Naive thymus-derived CD4-positive, alpha-beta T cell (primary cell): ENCODE data around the gene RINL. TPM values are rescaled to one million over a fixed set of nuclear protein-coding genes. Genes with fewer than 3 reads are reported as not detected.

Source experiments
- ATAC-seq: fragments of 150-1000 bp; cut with Tn5 transposase; 2 replicates; pipeline ENCODE4 v1.10.0; 2021; ENCODE audit warnings: mild to moderate bottlenecking, moderate library complexity
- CTCF ChIA-PET: fragments of 350-600 bp; sonication (Branson Sonifier 250); formaldehyde crosslinking; loops from one replicate; lab custom pipeline; 2021; ENCODE audit warnings: antibody characterized with exemption; lab: Charles Lee
- POLR2A ChIA-PET: fragments of 350-600 bp; sonication (Branson Sonifier 250); formaldehyde crosslinking; loops from one replicate; lab custom pipeline; 2021; ENCODE audit warnings: antibody characterized with exemption, inconsistent platforms; lab: Charles Lee
- DNase-seq, 9 donors: peaks; one replicate each; pipeline versions ENCODE4 v3.0.0 to v3.0.0-alpha.2; 2020 to 2022; ENCODE audit warnings: mixed read lengths in 1 of 9
- H3K27ac ChIP-seq: one replicate; pipeline ENCODE4 v1.7.0; 2013; ENCODE audit warnings: mild to moderate bottlenecking, low read depth, low read length, moderate library complexity
- H3K27me3 ChIP-seq, 2 donors: one replicate each; pipeline ENCODE4 v1.7.0; 2013; ENCODE audit warnings: low read length in 2 of 2, mild to moderate bottlenecking in 2 of 2, moderate library complexity in 2 of 2; ENCODE audit not compliant: control insufficient read depth in 2 of 2, insufficient read depth in 2 of 2
- H3K36me3 ChIP-seq, 3 experiments: 1 replicate in 2 of 3; 2 replicates in 1 of 3; pipeline ENCODE4 v1.7.0; 2013; ENCODE audit warnings: low read length in 3 of 3, mild to moderate bottlenecking in 3 of 3, moderate library complexity in 1 of 3; ENCODE audit not compliant: insufficient read depth in 3 of 3, control insufficient read depth in 2 of 3
- H3K4me1 ChIP-seq, 2 donors: one replicate each; pipeline ENCODE4 v1.7.0; 2013; ENCODE audit warnings: low read length in 2 of 2, mild to moderate bottlenecking in 2 of 2, moderate library complexity in 1 of 2; ENCODE audit not compliant: control insufficient read depth in 2 of 2, insufficient read depth in 2 of 2
- H3K4me3 ChIP-seq: 2 replicates; pipeline ENCODE4 v1.7.0; 2013; ENCODE audit warnings: mild to moderate bottlenecking, low read length
- H3K9me3 ChIP-seq, 3 experiments: 1 replicate in 2 of 3; 2 replicates in 1 of 3; pipeline ENCODE4 v1.7.0; 2013; ENCODE audit warnings: low read length in 3 of 3; ENCODE audit not compliant: control insufficient read depth in 2 of 3
- H3K27ac Mint-ChIP-seq, 9 donors: one replicate each; pipeline ENCODE4 v1.8.0; 2020 to 2022; ENCODE audit warnings: mixed read lengths in 9 of 9, mild to moderate bottlenecking in 8 of 9, moderate library complexity in 5 of 9, inconsistent platforms in 2 of 9
- H3K27me3 Mint-ChIP-seq, 5 donors: one replicate each; pipeline ENCODE4 v1.8.0; 2021 to 2022; ENCODE audit warnings: mixed read lengths in 5 of 5, mild to moderate bottlenecking in 1 of 5
- H3K36me3 Mint-ChIP-seq, 5 donors: one replicate each; pipeline ENCODE4 v1.8.0; 2020 to 2022; ENCODE audit warnings: mixed read lengths in 5 of 5, mild to moderate bottlenecking in 3 of 5, inconsistent platforms in 1 of 5
- H3K4me1 Mint-ChIP-seq, 7 donors: one replicate each; pipeline ENCODE4 v1.8.0; 2020 to 2022; ENCODE audit warnings: mixed read lengths in 7 of 7, mild to moderate bottlenecking in 3 of 7, inconsistent platforms in 1 of 7
- H3K4me3 Mint-ChIP-seq, 10 donors: one replicate each; pipeline ENCODE4 v1.8.0; 2020 to 2022; ENCODE audit warnings: mild to moderate bottlenecking in 10 of 10, mixed read lengths in 10 of 10, moderate library complexity in 6 of 10, inconsistent platforms in 2 of 10
- H3K9me3 Mint-ChIP-seq, 11 donors: one replicate each; pipeline ENCODE4 v1.8.0; 2020 to 2022; ENCODE audit warnings: mixed read lengths in 11 of 11, mild to moderate bottlenecking in 4 of 11, inconsistent platforms in 1 of 11, moderate library complexity in 1 of 11
- intact Hi-C, 2 donors: fragments of 100-400 bp; cut with micrococcal nuclease; formaldehyde crosslinking; loops; one replicate each; pipeline ENCODE4 v1.15.1; 2023
- polyA plus RNA-seq, 2 donors: library from polyadenylated mRNA; unstranded; fragments of 300-500 nt; fragmentation: Illumina TruSeq; gene quantifications; one replicate each; pipeline ENCODE4 v1.2.3, GENCODE V29; 2021
- total RNA-seq, 6 experiments: library from RNA in 5 of 6; stranded (reverse) in 5 of 6; gene quantifications; 1 replicate in 5 of 6; 2 replicates in 1 of 6; pipeline ENCODE4 v1.2.3 and lab custom pipeline; 2021 to 2026

RINL gene
- total and polyA plus RNA-seq, 7 experiments from 2014 or later: 32.8 to 75.9 (median 49.5) TPM

DNA sequence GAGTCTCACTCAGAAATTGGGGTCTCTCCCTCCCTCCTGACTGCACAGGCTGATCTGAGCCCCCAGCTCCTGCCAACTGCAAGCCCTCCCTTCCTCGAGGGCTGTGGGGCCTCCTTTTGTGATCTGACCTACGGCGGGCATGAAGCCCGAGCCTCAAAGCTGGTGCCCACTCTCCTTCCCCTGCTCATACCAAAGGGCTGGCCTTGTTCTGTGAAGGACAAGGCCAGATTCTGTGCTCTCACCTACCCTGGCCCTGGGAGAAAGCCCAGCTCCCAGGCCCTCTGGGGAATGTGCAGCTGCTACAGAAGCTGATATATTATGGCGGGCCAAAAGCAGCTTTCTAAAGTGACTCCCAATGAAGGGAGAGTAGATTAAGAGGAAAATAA is 37.5 kb downstream of the RINL start:
- ATAC-seq (no peak), DNase-seq (no peak)
- peaks cover 7 to 65% (median 57%) of the 10 kb centered on the region in 5 donors for H3K36me3 Mint-ChIP-seq
- peak overlapping the region; percentile 27 to 99 (median 90) for H3K27ac Mint-ChIP-seq
- no peaks in the 10 kb centered on the region for H3K9me3 ChIP-seq
- CTCF ChIA-PET: interaction anchor here (0.6 to 1.1 kb wide), 2 partner anchors 9 to 71 kb away, joined by 3 read pairs; partner anchors contain the start of gene ECH1
- H3K4me3 ChIP-seq: no peak overlapping the region
- no peaks in the 10 kb centered on the region for H3K27me3 ChIP-seq
- H3K4me1 Mint-ChIP-seq: peaks cover 43 to 65% (median 58%) of the 10 kb centered on the region in 7 donors
- POLR2A ChIA-PET: interaction anchor here (0.8 to 2.8 kb wide), 7 partner anchors 9 to 222 kb away, joined by 3 to 29 read pairs (median 5); partner anchors contain the start of genes ECH1, EIF3K, HNRNPL and NFKBIB
- peaks cover 71 to 93% (median 86%) of the 10 kb centered on the region in 3 experiments for H3K36me3 ChIP-seq
- intact Hi-C loops: no loop called here
- no peaks in the 10 kb centered on the region for H3K27me3 Mint-ChIP-seq
- H3K4me3 Mint-ChIP-seq: peak overlapping the region in 6 of 10 donors; percentile 36 to 88 (median 68)
- H3K27ac ChIP-seq: no peak overlapping the region
- peaks cover 37 to 47% of the 10 kb centered on the region in 2 donors for H3K4me1 ChIP-seq
- peaks cover 0 to 17% (median 0%) of the 10 kb centered on the region in 11 donors for H3K9me3 Mint-ChIP-seq

DNA sequence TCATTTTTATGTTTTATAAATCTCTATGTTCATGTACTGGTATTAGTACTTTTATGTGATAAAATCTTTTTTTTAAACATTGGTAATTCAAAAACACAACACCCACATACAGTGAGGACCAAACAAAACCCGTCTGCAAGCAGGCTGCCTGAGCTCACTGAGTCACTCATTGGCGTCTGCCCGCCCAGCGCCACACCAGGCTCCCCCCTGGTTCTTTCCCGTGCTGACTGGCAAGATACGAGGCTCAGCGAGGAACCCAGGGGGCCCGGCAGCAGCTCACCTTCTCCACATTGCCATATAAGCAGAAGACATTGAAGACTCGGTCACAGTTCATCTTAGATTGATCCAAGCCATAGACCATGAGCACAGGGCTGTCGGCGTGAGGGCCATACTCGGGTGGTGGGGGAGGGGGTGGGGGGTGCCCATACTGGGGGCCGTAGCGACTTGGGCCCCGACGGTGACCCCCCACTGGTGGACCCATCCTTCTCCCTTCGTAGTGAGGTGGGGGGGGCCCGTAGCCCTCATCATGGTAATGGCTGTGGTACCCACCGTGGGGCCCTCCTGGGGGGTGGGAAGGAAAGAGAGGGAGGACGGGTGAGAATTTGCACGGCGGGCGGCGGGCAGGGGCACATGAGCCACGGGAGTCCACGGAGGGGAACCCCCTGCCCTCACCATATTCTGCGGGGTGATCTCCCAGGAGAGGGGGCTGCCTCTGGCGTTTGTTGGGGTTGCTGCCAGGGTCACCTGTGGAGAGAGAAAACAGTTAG is 38.1 kb downstream of the RINL start:
- DNase-seq (no peak), ATAC-seq (no peak)
- H3K27me3 ChIP-seq: no peaks in the 10 kb centered on the region
- ChIA-PET POLR2A (interaction anchor here (0.5 to 2.8 kb wide), 8 partner anchors 8 to 837 kb away, joined by 3 to 29 read pairs (median 4); partner anchors contain the start of genes ECH1, EIF3K, HNRNPL and NFKBIB), CTCF (interaction anchor here (1.1 kb wide), 1 partner anchor 8 kb away, joined by 3 read pairs; the partner anchor contains the start of gene ECH1)
- Mint-ChIP-seq H3K27me3 (no peaks in the 10 kb centered on the region), H3K27ac (peak overlapping the region in 5 of 9 donors; percentile 46 to 99 (median 85)), H3K36me3 (peaks cover 4 to 61% (median 55%) of the 10 kb centered on the region in 5 donors), H3K4me3 (peak overlapping the region in 1 of 10 donors; percentile 35), H3K9me3 (peaks cover 0 to 17% (median 0%) of the 10 kb centered on the region in 11 donors), H3K4me1 (peaks cover 38 to 59% (median 53%) of the 10 kb centered on the region in 7 donors)
- H3K9me3 ChIP-seq: no peaks in the 10 kb centered on the region
- no peak overlapping the region for H3K4me3 ChIP-seq
- peaks cover 67 to 91% (median 80%) of the 10 kb centered on the region in 3 experiments for H3K36me3 ChIP-seq
- intact Hi-C loops: no loop called here
- H3K27ac ChIP-seq: no peak overlapping the region
- peaks cover 37 to 43% of the 10 kb centered on the region in 2 donors for H3K4me1 ChIP-seq

DNA sequence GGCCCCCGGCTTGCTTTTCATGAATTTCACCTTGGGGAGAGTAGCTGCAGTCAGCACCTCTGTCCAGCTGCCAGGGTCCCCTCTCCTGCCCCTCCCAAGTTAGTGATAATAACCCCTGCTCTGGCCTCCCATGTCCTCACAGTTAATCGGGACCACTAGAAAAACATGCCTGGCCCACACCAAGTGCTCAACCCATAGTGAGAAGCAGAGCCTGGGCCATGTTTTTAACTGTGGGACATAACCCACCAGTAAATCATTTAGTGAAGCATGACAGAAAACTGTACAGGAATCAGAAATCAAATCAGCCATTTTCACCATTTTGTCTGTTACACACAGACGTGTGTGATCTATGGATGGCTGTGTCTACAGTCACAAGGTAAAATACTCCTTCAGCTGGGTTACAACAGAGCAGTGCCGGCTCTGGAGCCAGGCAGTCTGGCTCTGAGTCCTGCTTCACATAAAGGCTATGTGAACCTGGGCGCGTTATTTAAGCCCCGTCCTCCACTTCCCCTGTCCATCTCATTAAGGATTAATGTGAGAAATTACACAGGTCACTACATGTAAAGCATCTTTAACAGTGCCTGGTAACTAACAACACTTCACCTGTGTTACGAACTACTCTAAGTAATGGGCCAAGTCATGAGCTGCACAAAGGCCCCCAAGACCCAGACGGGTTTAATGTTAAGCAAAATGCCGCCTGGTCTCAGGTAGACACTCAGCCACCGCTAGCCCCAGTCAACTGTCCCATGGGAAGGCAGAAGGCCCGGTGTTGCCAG is 38.9 kb downstream of the RINL start:
- H3K4me3 ChIP-seq: no peak overlapping the region
- intact Hi-C loops: no loop called here
- H3K27ac ChIP-seq: no peak overlapping the region
- peaks cover 0 to 13% (median 0%) of the 10 kb centered on the region in 11 donors for H3K9me3 Mint-ChIP-seq
- H3K27ac Mint-ChIP-seq: peak overlapping the region in 8 of 9 donors; percentile 46 to 76 (median 69)
- peak overlapping the region in 1 of 10 donors; percentile 21 for H3K4me3 Mint-ChIP-seq
- H3K36me3 Mint-ChIP-seq: peaks cover 0 to 56% (median 50%) of the 10 kb centered on the region in 5 donors
- ChIA-PET CTCF (no interaction called here), POLR2A (interaction anchor here (0.5 to 1.7 kb wide), 4 partner anchors 10 to 838 kb away, joined by 3 to 6 read pairs (median 3); no protein-coding TSS in a partner anchor)
- peaks cover 61 to 82% (median 72%) of the 10 kb centered on the region in 3 experiments for H3K36me3 ChIP-seq
- DNase-seq (no peak), ATAC-seq (no peak)
- no peaks in the 10 kb centered on the region for H3K27me3 ChIP-seq
- H3K9me3 ChIP-seq: no peaks in the 10 kb centered on the region
- H3K4me1 Mint-ChIP-seq: peaks cover 32 to 54% (median 46%) of the 10 kb centered on the region in 7 donors
- peaks cover 32 to 38% of the 10 kb centered on the region in 2 donors for H3K4me1 ChIP-seq
- H3K27me3 Mint-ChIP-seq: no peaks in the 10 kb centered on the region

DNA sequence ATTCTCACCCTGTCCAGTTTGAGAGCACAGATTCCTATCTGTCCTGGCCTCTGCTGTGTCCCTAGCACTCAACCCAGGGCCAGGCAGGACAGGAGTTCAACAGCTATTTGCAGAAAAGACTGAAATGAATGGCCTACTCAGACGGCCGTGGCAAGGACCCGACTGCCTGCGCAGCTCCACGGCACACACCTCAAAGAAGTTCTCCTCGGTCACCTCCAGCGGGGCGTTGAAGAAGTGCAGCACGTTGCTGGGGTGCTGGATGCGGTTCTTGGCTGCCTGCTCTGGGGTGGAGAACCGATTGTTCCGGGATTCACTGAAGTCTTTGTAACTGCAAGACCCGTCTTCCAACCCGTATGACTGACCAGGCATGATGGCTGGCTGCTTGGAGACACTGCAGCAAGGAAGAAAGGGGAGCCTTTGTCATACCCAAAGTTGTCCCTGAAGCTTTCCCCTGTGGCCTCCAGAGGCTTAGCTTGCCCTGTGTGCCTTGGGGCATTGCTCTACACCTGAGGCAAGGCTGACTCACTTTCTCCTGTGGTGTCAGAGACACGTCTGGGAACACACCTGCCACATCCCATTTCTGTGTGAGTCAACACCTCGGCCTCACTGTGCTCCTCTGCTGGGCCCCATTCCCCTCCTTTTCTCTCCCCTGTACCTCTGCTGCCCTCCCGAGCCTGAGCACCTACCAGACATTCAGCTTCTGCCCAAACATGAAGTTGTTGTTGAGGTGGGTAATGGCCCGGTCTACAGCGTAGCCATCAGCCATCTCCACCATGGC is 39.7 kb downstream of the RINL start:
- H3K27ac Mint-ChIP-seq: peak overlapping the region in 5 of 9 donors; percentile 46 to 76 (median 71)
- Histone ChIP-seq H3K27ac (no peak overlapping the region), H3K36me3 (peaks cover 54 to 75% (median 64%) of the 10 kb centered on the region in 3 experiments), H3K4me1 (peaks cover 24 to 30% of the 10 kb centered on the region in 2 donors), H3K4me3 (no peak overlapping the region), H3K27me3 (no peaks in the 10 kb centered on the region), H3K9me3 (no peaks in the 10 kb centered on the region)
- CTCF ChIA-PET: interaction anchor here (1.0 to 1.1 kb wide), 2 partner anchors 8 to 37 kb away, joined by 3 to 5 read pairs; no protein-coding TSS in a partner anchor
- no peaks in the 10 kb centered on the region for H3K27me3 Mint-ChIP-seq
- peaks cover 0 to 12% (median 0%) of the 10 kb centered on the region in 11 donors for H3K9me3 Mint-ChIP-seq
- peak in 1 of 9 donors; percentile 41 for DNase-seq
- intact Hi-C loops: no loop called here
- H3K36me3 Mint-ChIP-seq: peaks cover 0 to 48% (median 42%) of the 10 kb centered on the region in 5 donors
- peaks cover 25 to 46% (median 38%) of the 10 kb centered on the region in 7 donors for H3K4me1 Mint-ChIP-seq
- ATAC-seq: no peak
- H3K4me3 Mint-ChIP-seq: peak overlapping the region in 1 of 10 donors; percentile 21
- POLR2A ChIA-PET: interaction anchor here (0.6 to 1.5 kb wide), 7 partner anchors 8 to 524 kb away, joined by 3 to 9 read pairs (median 5); no protein-coding TSS in a partner anchor

DNA sequence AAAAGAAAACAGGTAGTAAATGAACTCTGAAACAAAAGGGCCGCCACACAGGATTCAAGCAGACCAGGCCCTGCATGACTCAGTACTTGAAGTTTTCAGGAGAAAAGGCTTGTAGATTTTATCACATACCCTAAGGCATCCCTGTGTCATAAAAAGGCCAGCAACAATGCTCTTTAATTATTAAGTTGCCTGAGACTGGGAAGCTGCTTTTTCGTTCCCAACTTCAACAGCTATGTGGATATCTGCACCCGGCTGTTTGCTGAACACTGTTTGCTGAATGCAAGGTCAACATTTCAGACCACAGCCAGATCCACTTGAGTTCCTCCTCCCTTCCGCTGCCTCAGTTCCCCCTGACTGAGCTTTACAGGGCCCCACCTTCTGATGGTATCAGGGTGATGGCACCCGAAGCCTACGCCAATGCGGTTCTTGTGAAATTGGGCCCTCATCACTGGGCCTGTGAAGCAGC is 40.4 kb downstream of the RINL start:
- Histone ChIP-seq H3K36me3 (peaks cover 46 to 68% (median 57%) of the 10 kb centered on the region in 3 experiments), H3K4me1 (peaks cover 17 to 23% of the 10 kb centered on the region in 2 donors), H3K27ac (no peak overlapping the region), H3K27me3 (no peaks in the 10 kb centered on the region), H3K4me3 (no peak overlapping the region), H3K9me3 (no peaks in the 10 kb centered on the region)
- peaks cover 0 to 44% (median 37%) of the 10 kb centered on the region in 5 donors for H3K36me3 Mint-ChIP-seq
- intact Hi-C loops: no loop called here
- DNase-seq: no peak
- no peak for ATAC-seq
- peaks cover 0 to 12% (median 0%) of the 10 kb centered on the region in 11 donors for H3K9me3 Mint-ChIP-seq
- CTCF ChIA-PET: interaction anchor here (0.9 to 1.1 kb wide), 3 partner anchors 9 to 38 kb away, joined by 3 to 5 read pairs (median 3); no protein-coding TSS in a partner anchor
- H3K27me3 Mint-ChIP-seq: no peaks in the 10 kb centered on the region
- POLR2A ChIA-PET: interaction anchor here (1.2 to 1.5 kb wide), 4 partner anchors 9 to 14 kb away, joined by 5 to 9 read pairs (median 6); no protein-coding TSS in a partner anchor
- H3K27ac Mint-ChIP-seq: peak overlapping the region in 1 of 9 donors; percentile 67
- no peak overlapping the region for H3K4me3 Mint-ChIP-seq
- peaks cover 18 to 39% (median 31%) of the 10 kb centered on the region in 7 donors for H3K4me1 Mint-ChIP-seq
